Naive thymus-derived CD4-positive, alpha-beta T cell (primary cell): ENCODE measurements around the gene SLC35G3. TPM values are rescaled to one million over a fixed set of nuclear protein-coding genes. Genes with fewer than 3 reads are reported as not detected.
A peak's percentile ranks its signal among the peaks of the same experiment; 100 is the strongest.

Experiments
- ATAC-seq: fragments of 150-1000 bp; cut with Tn5 transposase; 2 replicates; pipeline ENCODE4 v1.10.0; 2021; ENCODE audit warnings: mild to moderate bottlenecking, moderate library complexity
- CTCF ChIA-PET: fragments of 350-600 bp; sonication (Branson Sonifier 250); formaldehyde crosslinking; loops from one replicate; lab custom pipeline; 2021; ENCODE audit warnings: antibody characterized with exemption; lab: Charles Lee
- POLR2A ChIA-PET: fragments of 350-600 bp; sonication (Branson Sonifier 250); formaldehyde crosslinking; loops from one replicate; lab custom pipeline; 2021; ENCODE audit warnings: antibody characterized with exemption, inconsistent platforms; lab: Charles Lee
- DNase-seq, 9 donors: peaks; one replicate each; pipeline versions ENCODE4 v3.0.0 to v3.0.0-alpha.2; 2020 to 2022; ENCODE audit warnings: mixed read lengths in 1 of 9
- H3K27ac ChIP-seq: one replicate; pipeline ENCODE4 v1.7.0; 2013; ENCODE audit warnings: mild to moderate bottlenecking, low read depth, low read length, moderate library complexity
- H3K27me3 ChIP-seq, 2 donors: one replicate each; pipeline ENCODE4 v1.7.0; 2013; ENCODE audit warnings: low read length in 2 of 2, mild to moderate bottlenecking in 2 of 2, moderate library complexity in 2 of 2; ENCODE audit not compliant: control insufficient read depth in 2 of 2, insufficient read depth in 2 of 2
- H3K36me3 ChIP-seq, 3 experiments: 1 replicate in 2 of 3; 2 replicates in 1 of 3; pipeline ENCODE4 v1.7.0; 2013; ENCODE audit warnings: low read length in 3 of 3, mild to moderate bottlenecking in 3 of 3, moderate library complexity in 1 of 3; ENCODE audit not compliant: insufficient read depth in 3 of 3, control insufficient read depth in 2 of 3
- H3K4me1 ChIP-seq, 2 donors: one replicate each; pipeline ENCODE4 v1.7.0; 2013; ENCODE audit warnings: low read length in 2 of 2, mild to moderate bottlenecking in 2 of 2, moderate library complexity in 1 of 2; ENCODE audit not compliant: control insufficient read depth in 2 of 2, insufficient read depth in 2 of 2
- H3K4me3 ChIP-seq: 2 replicates; pipeline ENCODE4 v1.7.0; 2013; ENCODE audit warnings: mild to moderate bottlenecking, low read length
- H3K9me3 ChIP-seq, 3 experiments: 1 replicate in 2 of 3; 2 replicates in 1 of 3; pipeline ENCODE4 v1.7.0; 2013; ENCODE audit warnings: low read length in 3 of 3; ENCODE audit not compliant: control insufficient read depth in 2 of 3
- H3K27ac Mint-ChIP-seq, 9 donors: one replicate each; pipeline ENCODE4 v1.8.0; 2020 to 2022; ENCODE audit warnings: mixed read lengths in 9 of 9, mild to moderate bottlenecking in 8 of 9, moderate library complexity in 5 of 9, inconsistent platforms in 2 of 9
- H3K27me3 Mint-ChIP-seq, 5 donors: one replicate each; pipeline ENCODE4 v1.8.0; 2021 to 2022; ENCODE audit warnings: mixed read lengths in 5 of 5, mild to moderate bottlenecking in 1 of 5
- H3K36me3 Mint-ChIP-seq, 5 donors: one replicate each; pipeline ENCODE4 v1.8.0; 2020 to 2022; ENCODE audit warnings: mixed read lengths in 5 of 5, mild to moderate bottlenecking in 3 of 5, inconsistent platforms in 1 of 5
- H3K4me1 Mint-ChIP-seq, 7 donors: one replicate each; pipeline ENCODE4 v1.8.0; 2020 to 2022; ENCODE audit warnings: mixed read lengths in 7 of 7, mild to moderate bottlenecking in 3 of 7, inconsistent platforms in 1 of 7
- H3K4me3 Mint-ChIP-seq, 10 donors: one replicate each; pipeline ENCODE4 v1.8.0; 2020 to 2022; ENCODE audit warnings: mild to moderate bottlenecking in 10 of 10, mixed read lengths in 10 of 10, moderate library complexity in 6 of 10, inconsistent platforms in 2 of 10
- H3K9me3 Mint-ChIP-seq, 11 donors: one replicate each; pipeline ENCODE4 v1.8.0; 2020 to 2022; ENCODE audit warnings: mixed read lengths in 11 of 11, mild to moderate bottlenecking in 4 of 11, inconsistent platforms in 1 of 11, moderate library complexity in 1 of 11
- intact Hi-C, 2 donors: fragments of 100-400 bp; cut with micrococcal nuclease; formaldehyde crosslinking; loops; one replicate each; pipeline ENCODE4 v1.15.1; 2023
- polyA plus RNA-seq, 2 donors: library from polyadenylated mRNA; unstranded; fragments of 300-500 nt; fragmentation: Illumina TruSeq; gene quantifications; one replicate each; pipeline ENCODE4 v1.2.3, GENCODE V29; 2021
- total RNA-seq, 6 experiments: library from RNA in 5 of 6; stranded (reverse) in 5 of 6; gene quantifications; 1 replicate in 5 of 6; 2 replicates in 1 of 6; pipeline ENCODE4 v1.2.3 and lab custom pipeline; 2021 to 2026

SLC35G3 gene
- total and polyA plus RNA-seq, 7 experiments from 2014 or later = not detected

- CTCF ChIA-PET = interaction anchor here (0.6 to 5.1 kb wide), 7 partner anchors 70 to 576 kb away, joined by 3 to 19 read pairs (median 3); partner anchors contain the start of gene SLFN12L
- Histone ChIP-seq H3K4me1 (peaks cover 16 to 20% of the 10 kb centered on the region in 2 donors), H3K27me3 (no peaks in the 10 kb centered on the region), H3K36me3 (no peaks in the 10 kb centered on the region), H3K4me3 (peak overlapping the region; percentile 25), H3K27ac (peak overlapping the region; percentile 47), H3K9me3 (no peaks in the 10 kb centered on the region)
- intact Hi-C loops = loop anchor here (1.0 to 5.0 kb wide), 8 partner anchors 43 to 576 kb away; partner anchors contain the start of gene SLFN11 (in 1 of the 2)
- Mint-ChIP-seq H3K9me3 (peaks cover 0 to 3% (median 0%) of the 10 kb centered on the region in 11 donors), H3K4me3 (peak overlapping the region in 8 of 10 donors; percentile 46 to 79 (median 70)), H3K27me3 (no peaks in the 10 kb centered on the region), H3K27ac (peak overlapping the region; percentile 65 to 96 (median 89)), H3K4me1 (peaks cover 24 to 59% (median 44%) of the 10 kb centered on the region in 7 donors), H3K36me3 (peaks cover 0 to 4% (median 0%) of the 10 kb centered on the region in 5 donors)
- POLR2A ChIA-PET = interaction anchor here (0.6 to 1.9 kb wide), 12 partner anchors 12 to 366 kb away, joined by 3 to 8 read pairs (median 4); partner anchors contain the start of genes SLFN12L and SLFN5
- ATAC-seq = peak; percentile 86
- peak in 7 of 9 donors; percentile 35 to 77 (median 70) for DNase-seq
Observed at GRCh38 chr17:35170968-35171771, 23.0 kb downstream of the SLC35G3 start.

- CTCF ChIA-PET = interaction anchor here (0.6 to 5.1 kb wide), 8 partner anchors 70 to 577 kb away, joined by 3 to 19 read pairs (median 4); partner anchors contain the start of gene SLFN12L
- intact Hi-C loops = loop anchor here in 1 of 2 donors (5.0 kb wide), 2 partner anchors 202 to 317 kb away; partner anchors contain the start of gene SLFN11
- no peak overlapping the region for H3K4me3 ChIP-seq
Observed at GRCh38 chr17:35169835-35170363, 24.3 kb downstream of the SLC35G3 start.

DNA sequence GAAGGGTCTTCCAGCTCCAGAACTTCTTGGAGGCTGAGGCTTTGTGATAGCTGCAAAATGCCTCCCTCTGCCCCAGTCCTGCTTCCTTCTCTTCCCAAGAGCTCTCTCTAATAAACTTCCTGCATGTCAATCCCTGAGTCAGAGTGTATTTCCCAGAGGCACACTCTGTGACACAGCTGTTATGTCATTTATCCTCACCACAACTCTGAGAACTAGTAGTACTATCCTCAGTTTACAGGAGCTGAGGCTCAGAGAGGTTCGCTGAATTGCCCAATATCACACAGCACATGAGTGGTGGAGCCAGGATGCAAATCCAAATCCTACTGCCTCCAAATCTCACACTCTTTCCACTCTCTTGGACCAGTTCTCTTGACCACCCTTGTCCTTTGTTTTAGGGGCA, 26.5 kb downstream of the SLC35G3 start:
- H3K9me3 ChIP-seq = no peaks in the 10 kb centered on the region
- H3K27me3 ChIP-seq = no peaks in the 10 kb centered on the region
- ChIA-PET POLR2A (interaction anchor here (0.6 to 1.7 kb wide), 8 partner anchors 22 to 595 kb away, joined by 3 to 5 read pairs (median 3); partner anchors contain the start of gene SLFN12L), CTCF (interaction anchor here (1.0 to 5.1 kb wide), 3 partner anchors 366 to 370 kb away, joined by 3 to 19 read pairs (median 4); partner anchors contain the start of gene SLFN12L)
- no peak for DNase-seq
- H3K36me3 ChIP-seq = no peaks in the 10 kb centered on the region
- H3K4me3 ChIP-seq = no peak overlapping the region
- Mint-ChIP-seq H3K27ac (peak overlapping the region in 4 of 9 donors; percentile 51 to 68 (median 54)), H3K4me3 (no peak overlapping the region), H3K36me3 (peaks cover 0 to under 1% (median 0%) of the 10 kb centered on the region in 5 donors), H3K4me1 (peaks cover 12 to 52% (median 41%) of the 10 kb centered on the region in 7 donors), H3K9me3 (peaks cover 0 to under 1% (median 0%) of the 10 kb centered on the region in 11 donors), H3K27me3 (no peaks in the 10 kb centered on the region)
- intact Hi-C loops = no loop called here
- H3K27ac ChIP-seq = no peak overlapping the region
- no peak for ATAC-seq
- peaks cover 24 to 26% of the 10 kb centered on the region in 2 donors for H3K4me1 ChIP-seq

More at GRCh38 chr17:35169835-35170363, 24.3 kb downstream of the SLC35G3 start:
- H3K4me1 ChIP-seq = peaks cover 19 to 22% of the 10 kb centered on the region in 2 donors
- Mint-ChIP-seq H3K36me3 (peaks cover 0 to 4% (median 0%) of the 10 kb centered on the region in 5 donors), H3K27me3 (no peaks in the 10 kb centered on the region), H3K4me3 (no peak overlapping the region), H3K27ac (peak overlapping the region in 2 of 9 donors; percentile 55 to 56), H3K4me1 (peaks cover 21 to 55% (median 39%) of the 10 kb centered on the region in 7 donors), H3K9me3 (peaks cover 0 to 3% (median 0%) of the 10 kb centered on the region in 11 donors)
- ATAC-seq (no peak), DNase-seq (no peak)
- no peak overlapping the region for H3K27ac ChIP-seq
- no peaks in the 10 kb centered on the region for H3K27me3 ChIP-seq
- POLR2A ChIA-PET = interaction anchor here (0.6 to 1.9 kb wide), 9 partner anchors 41 to 625 kb away, joined by 3 to 8 read pairs (median 3); partner anchors contain the start of gene SLFN5
- no peaks in the 10 kb centered on the region for H3K9me3 ChIP-seq
- no peaks in the 10 kb centered on the region for H3K36me3 ChIP-seq

DNA sequence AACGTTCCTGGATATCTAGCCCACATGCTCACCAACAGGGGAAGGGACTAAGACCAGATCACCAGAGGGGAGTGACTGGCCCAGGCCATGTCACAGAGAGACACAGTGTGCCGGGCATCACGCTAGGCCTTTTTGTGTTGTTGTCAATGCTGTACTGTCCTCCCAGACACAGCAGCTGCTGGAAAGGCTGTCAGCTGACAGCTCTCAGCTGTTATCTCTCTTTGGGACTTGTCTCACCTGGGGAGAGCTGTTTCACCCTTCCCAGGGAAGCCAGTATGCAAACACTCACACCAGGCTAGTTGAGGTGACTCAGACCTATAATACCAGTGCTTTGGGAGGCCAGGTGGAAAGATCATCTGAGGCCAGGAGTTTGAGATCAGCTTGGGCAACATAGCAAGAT, 27.1 kb downstream of the SLC35G3 start:
- ATAC-seq (no peak), DNase-seq (no peak)
- ChIA-PET POLR2A (interaction anchor here (0.6 to 1.7 kb wide), 7 partner anchors 19 to 596 kb away, joined by 3 to 5 read pairs (median 3); partner anchors contain the start of genes SLFN12L and UNC45B), CTCF (interaction anchor here (1.0 to 5.1 kb wide), 3 partner anchors 50 to 370 kb away, joined by 3 to 19 read pairs (median 3); partner anchors contain the start of gene SLFN12L)
- Mint-ChIP-seq H3K4me1 (peaks cover 14 to 52% (median 41%) of the 10 kb centered on the region in 7 donors), H3K27ac (peak overlapping the region in 1 of 9 donors; percentile 52), H3K4me3 (no peak overlapping the region), H3K27me3 (no peaks in the 10 kb centered on the region), H3K36me3 (no peaks in the 10 kb centered on the region), H3K9me3 (no peaks in the 10 kb centered on the region)
- Histone ChIP-seq H3K4me3 (no peak overlapping the region), H3K27me3 (no peaks in the 10 kb centered on the region), H3K27ac (no peak overlapping the region), H3K9me3 (no peaks in the 10 kb centered on the region), H3K4me1 (peaks cover 26 to 27% of the 10 kb centered on the region in 2 donors), H3K36me3 (no peaks in the 10 kb centered on the region)
- intact Hi-C loops = no loop called here

DNA sequence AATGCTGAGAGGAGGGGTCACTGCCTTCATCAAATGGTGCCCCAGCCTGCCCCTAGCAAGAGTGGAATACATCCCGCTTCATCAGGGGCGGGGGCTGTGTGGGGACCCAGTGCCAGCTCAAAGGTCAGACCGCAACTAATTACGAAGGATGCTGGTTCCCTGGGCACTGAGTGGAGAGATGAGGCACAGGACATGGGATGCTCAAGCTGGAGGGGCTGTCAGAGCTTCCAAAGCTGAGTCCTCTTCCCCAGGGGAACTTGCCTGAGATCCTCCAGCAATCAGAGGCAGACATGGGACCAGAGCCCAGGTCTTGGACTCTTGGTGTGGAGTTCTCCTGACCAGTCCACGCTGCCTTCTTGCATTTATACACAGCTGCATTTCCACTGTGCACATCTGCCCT, 27.7 kb downstream of the SLC35G3 start:
- H3K27me3 ChIP-seq = no peaks in the 10 kb centered on the region
- POLR2A ChIA-PET = interaction anchor here (0.5 to 7.1 kb wide), 7 partner anchors 18 to 1369 kb away, joined by 3 to 81 read pairs (median 3); partner anchors contain the start of genes MYO19, PIGW and UNC45B
- H3K27ac ChIP-seq = no peak overlapping the region
- Mint-ChIP-seq H3K27me3 (no peaks in the 10 kb centered on the region), H3K9me3 (no peaks in the 10 kb centered on the region), H3K4me1 (peaks cover 17 to 52% (median 41%) of the 10 kb centered on the region in 7 donors), H3K4me3 (peak overlapping the region in 1 of 10 donors; percentile 15), H3K27ac (peak overlapping the region in 4 of 9 donors; percentile 31 to 74 (median 60)), H3K36me3 (no peaks in the 10 kb centered on the region)
- peaks cover 26 to 28% of the 10 kb centered on the region in 2 donors for H3K4me1 ChIP-seq
- no peak overlapping the region for H3K4me3 ChIP-seq
- intact Hi-C loops = no loop called here
- no peak for ATAC-seq
- CTCF ChIA-PET = interaction anchor here (0.6 to 5.1 kb wide), 4 partner anchors 13 to 371 kb away, joined by 3 to 19 read pairs (median 4); partner anchors contain the start of gene SLFN12L
- no peaks in the 10 kb centered on the region for H3K36me3 ChIP-seq
- DNase-seq = no peak
- no peaks in the 10 kb centered on the region for H3K9me3 ChIP-seq
